Ureter (tissue), 1 donor: ENCODE data around the gene SLC39A6. TPM values are rescaled to one million over a fixed set of nuclear protein-coding genes. Genes with fewer than 3 reads are reported as not detected.
"Not testable (repeated sequence)": the region's sequence is repeated elsewhere in the genome, so short reads cannot be mapped to it uniquely, and the experiment has no call there.

Experiments
- DNase-seq: peaks from one replicate; pipeline ENCODE4 v3.0.0-alpha.2; 2020; ENCODE audit warnings: low spot score
- total RNA-seq: library from RNA; stranded (reverse); gene quantifications from one replicate; pipeline ENCODE4 v1.2.4, GENCODE V29; 2023
- donor health status: DM: yes; HTN: yes; CAD: no.

Gene SLC39A6
- total RNA-seq, 1 donor from 2014 or later, result 128 TPM

GRCh38 chr18:36139245-36139644 lies 10.1 kb upstream of the SLC39A6 start:
- no peak for DNase-seq

GRCh38 chr18:36135264-36135663 lies 6.1 kb upstream of the SLC39A6 start:
- DNase-seq, result no peak

- DNase-seq, result no peak
Observed at GRCh38 chr18:36132756-36133155, 3.6 kb upstream of the SLC39A6 start.

- no peak for DNase-seq
Observed at GRCh38 chr18:36131692-36132483, 2.7 kb upstream of the SLC39A6 start.

GRCh38 chr18:36130883-36131653 lies 1.9 kb upstream of the SLC39A6 start:
- no peak for DNase-seq

- DNase-seq, result no peak
Observed at GRCh38 chr18:36130039-36130831, 1.1 kb upstream of the SLC39A6 start.

GRCh38 chr18:36128907-36129299 lies 237 bp downstream of the SLC39A6 start:
- no peak for DNase-seq

GRCh38 chr18:36128530-36128870 lies 640 bp downstream of the SLC39A6 start:
- DNase-seq, result no peak

- DNase-seq, result no peak
Observed at GRCh38 chr18:36127836-36128529, 1.2 kb downstream of the SLC39A6 start.

- DNase-seq, result no peak
Observed at GRCh38 chr18:36126668-36127067, 2.5 kb downstream of the SLC39A6 start.

- no peak for DNase-seq
Observed at GRCh38 chr18:36124841-36125240, 4.3 kb downstream of the SLC39A6 start.

GRCh38 chr18:36120297-36120696 lies 8.8 kb downstream of the SLC39A6 start:
- DNase-seq, result no peak

GRCh38 chr18:36116771-36117170 lies 12.4 kb downstream of the SLC39A6 start:
- not testable (repeated sequence) for DNase-seq

- no peak for DNase-seq
Observed at GRCh38 chr18:36114738-36115137, 14.4 kb downstream of the SLC39A6 start.

GRCh38 chr18:36114251-36114650 lies 14.9 kb downstream of the SLC39A6 start:
- DNase-seq, result no peak

GRCh38 chr18:36112302-36112701 lies 16.8 kb downstream of the SLC39A6 start:
- DNase-seq, result no peak

GRCh38 chr18:36109737-36110136 lies 19.4 kb downstream of the SLC39A6 start:
- DNase-seq, result no peak

- no peak for DNase-seq
Observed at GRCh38 chr18:36108601-36109000, 20.5 kb downstream of the SLC39A6 start.

GRCh38 chr18:36108196-36108595 lies 20.9 kb downstream of the SLC39A6 start:
- no peak for DNase-seq

- DNase-seq, result no peak
Observed at GRCh38 chr18:36107477-36107876, 21.7 kb downstream of the SLC39A6 start.

GRCh38 chr18:36104749-36105148 lies 24.4 kb downstream of the SLC39A6 start:
- DNase-seq, result no peak

- DNase-seq, result no peak
Observed at GRCh38 chr18:36101943-36102342, 27.2 kb downstream of the SLC39A6 start.
